SK-N-SH treated with all-trans-retinoic acid at 6 μM for 48 hours (cell line): ENCODE results near the gene KCTD17.
A peak's percentile ranks its signal among the peaks of the same experiment; 100 is the strongest.

Experiments
- ATAC-seq: fragments of 200-7000 bp; cut with Tn5 transposase; 3 replicates; pipeline ENCODE4 v1.9.1; 2020; ENCODE audit warnings: mild to moderate bottlenecking, moderate library complexity
- BACH2 ChIP-seq: fragments of 250-450 bp; sonication (Bioruptor Pico); IDR thresholded peaks from 2 replicates; pipeline ENCODE4 v1.9.0; 2021; ENCODE audit warnings: mild to moderate bottlenecking, borderline replicate concordance
- CSRNP3 ChIP-seq: fragments of 250-450 bp; sonication (Bioruptor Pico); IDR thresholded peaks from 2 replicates; pipeline ENCODE4 v1.5.1; 2021; ENCODE audit warnings: mild to moderate bottlenecking, moderate library complexity
- ESRRG ChIP-seq: fragments of 250-450 bp; sonication (Bioruptor Pico); IDR thresholded peaks from 2 replicates; pipeline ENCODE4 v1.6.1; 2021; ENCODE audit warnings: mild to moderate bottlenecking
- ISL1 ChIP-seq: fragments of 250-450 bp; sonication (Bioruptor Pico); IDR thresholded peaks from 2 replicates; pipeline ENCODE4 v2.1.2; 2022; ENCODE audit warnings: mild to moderate bottlenecking, moderate library complexity
- OSR1 ChIP-seq: fragments of 250-450 bp; sonication (Bioruptor Pico); IDR thresholded peaks from 2 replicates; pipeline ENCODE4 v1.8.0; 2022; ENCODE audit warnings: moderate library complexity, mild to moderate bottlenecking, inconsistent platforms
- PATZ1 ChIP-seq: fragments of 250-450 bp; sonication (Bioruptor Pico); IDR thresholded peaks from 2 replicates; pipeline ENCODE4 v1.8.0; 2020; ENCODE audit warnings: mild to moderate bottlenecking, moderate library complexity, borderline replicate concordance
- POU6F1 ChIP-seq: fragments of 250-450 bp; sonication (Bioruptor Pico); IDR thresholded peaks from 2 replicates; pipeline ENCODE4 v1.8.0; 2021; ENCODE audit warnings: low read depth, mild to moderate bottlenecking, moderate library complexity, borderline replicate concordance
- RARB ChIP-seq: fragments of 250-450 bp; sonication (Bioruptor Pico); IDR thresholded peaks from 2 replicates; pipeline ENCODE4 v1.8.0; 2021; ENCODE audit warnings: mild to moderate bottlenecking, moderate library complexity
- SNAI2 ChIP-seq: fragments of 250-450 bp; sonication (Bioruptor Pico); IDR thresholded peaks from 2 replicates; pipeline ENCODE4 v1.5.0; 2020; ENCODE audit warnings: mild to moderate bottlenecking, moderate library complexity
- TSHZ2 ChIP-seq: fragments of 250-450 bp; sonication (Bioruptor Pico); IDR thresholded peaks from 2 replicates; pipeline ENCODE4 v1.5.0; 2020; ENCODE audit warnings: mild to moderate bottlenecking, moderate library complexity
- ZC3H10 ChIP-seq: fragments of 250-450 bp; sonication (Bioruptor Pico); IDR thresholded peaks from 2 replicates; pipeline ENCODE4 v1.5.1; 2021; ENCODE audit warnings: mild to moderate bottlenecking, moderate library complexity
- ZFP3 ChIP-seq: fragments of 250-450 bp; sonication (Bioruptor Pico); IDR thresholded peaks from 2 replicates; pipeline ENCODE4 v1.5.0; 2020; ENCODE audit warnings: mild to moderate bottlenecking, moderate library complexity
- ZNF70 ChIP-seq: fragments of 450-650 bp; formaldehyde crosslinking; IDR thresholded peaks from 2 replicates; pipeline ENCODE4 v1.5.0; 2020; ENCODE audit warnings: mild to moderate bottlenecking, moderate library complexity
- ZNF8 ChIP-seq: fragments of 450-650 bp; formaldehyde crosslinking; IDR thresholded peaks from 2 replicates; pipeline ENCODE4 v1.5.0; 2020; ENCODE audit warnings: mild to moderate bottlenecking, moderate library complexity

KCTD17 gene

GRCh38 chr22:37039466-37039865, 12.1 kb upstream of the KCTD17 start (continued):
- TF ChIP-seq TSHZ2 (CRISPR knock-in tag) = no peak
- TF ChIP-seq CSRNP3 (CRISPR knock-in tag) = no peak
- TF ChIP-seq SNAI2 (CRISPR knock-in tag) = no peak
- no peak for TF ChIP-seq ESRRG (CRISPR knock-in tag)
- no peak for TF ChIP-seq PATZ1 (CRISPR knock-in tag)

GRCh38 chr22:37043209-37043827, 8.2 kb upstream of the KCTD17 start:
- no peak for ATAC-seq
- TF ChIP-seq ZNF8 (CRISPR knock-in tag) (no peak), ZNF70 (CRISPR knock-in tag) (no peak), RARB (CRISPR knock-in tag) (no peak), ZFP3 (CRISPR knock-in tag) (no peak), BACH2 (CRISPR knock-in tag) (no peak), ZC3H10 (CRISPR knock-in tag) (no peak)

GRCh38 chr22:37043828-37044538, 7.6 kb upstream of the KCTD17 start:
- peak; percentile 83 for ATAC-seq
- TF ChIP-seq ZC3H10 (CRISPR knock-in tag) = no peak
- no peak for TF ChIP-seq BACH2 (CRISPR knock-in tag)

GRCh38 chr22:37044634-37045625, 6.6 kb upstream of the KCTD17 start:
- TF ChIP-seq BACH2 (CRISPR knock-in tag) (no peak), ZNF8 (CRISPR knock-in tag) (no peak), ZC3H10 (CRISPR knock-in tag) (no peak), POU6F1 (no peak), ZFP3 (CRISPR knock-in tag) (no peak), ESRRG (CRISPR knock-in tag) (no peak), CSRNP3 (CRISPR knock-in tag) (no peak), ZNF70 (CRISPR knock-in tag) (no peak), SNAI2 (CRISPR knock-in tag) (no peak), ISL1 (CRISPR knock-in tag) (no peak), OSR1 (CRISPR knock-in tag) (no peak)
- TF ChIP-seq, all 23 proteins: peak for 0
- no peak for ATAC-seq
